EH (cell line): Measurements from ENCODE around the gene ADORA1.

Experiments used
- DNase-seq: peaks from one replicate; pipeline ENCODE4 v3.0.0-alpha.2; 2015; ENCODE audit warnings: low read depth

Gene ADORA1

DNA sequence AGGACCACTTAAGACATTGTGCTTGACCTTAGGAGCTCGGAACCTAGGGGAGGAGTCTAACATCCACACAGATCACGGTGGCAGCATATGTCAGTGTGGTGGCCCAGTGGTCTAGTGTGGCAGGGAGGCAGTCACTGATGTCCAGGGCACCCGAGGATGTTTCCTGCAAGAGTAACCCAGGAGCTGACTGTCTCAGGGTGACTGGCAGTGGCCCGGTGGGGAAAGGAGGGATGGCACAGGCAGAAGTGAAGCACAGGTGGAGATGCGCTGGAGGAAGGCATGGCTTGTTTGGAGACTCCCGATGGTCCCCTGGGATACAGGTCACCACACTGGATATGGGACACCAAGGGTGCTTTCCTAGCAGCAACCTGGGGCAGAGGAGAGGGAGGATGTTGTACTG lies 85.6 kb downstream of the ADORA1 start:
- no peak for DNase-seq

DNA sequence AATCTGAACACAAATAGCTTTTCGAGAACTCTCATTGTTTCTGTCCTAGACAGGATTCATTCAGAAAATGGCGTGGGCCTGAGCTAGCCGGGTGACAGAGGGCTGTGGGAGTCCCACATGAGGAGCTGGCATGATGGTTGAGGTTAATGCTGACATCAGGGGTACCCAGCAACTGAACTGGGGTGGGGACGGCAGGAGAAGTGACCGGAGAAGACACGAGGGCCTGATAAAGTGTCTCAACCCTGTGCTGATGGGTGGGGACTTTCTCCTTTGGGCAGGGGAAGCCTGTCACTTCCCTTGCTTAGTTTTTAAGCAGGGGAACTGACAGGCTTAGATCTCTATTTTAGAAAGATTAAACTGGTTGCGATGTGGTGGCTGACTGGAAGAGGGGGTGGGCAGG lies 87.3 kb downstream of the ADORA1 start:
- no peak for DNase-seq

DNA sequence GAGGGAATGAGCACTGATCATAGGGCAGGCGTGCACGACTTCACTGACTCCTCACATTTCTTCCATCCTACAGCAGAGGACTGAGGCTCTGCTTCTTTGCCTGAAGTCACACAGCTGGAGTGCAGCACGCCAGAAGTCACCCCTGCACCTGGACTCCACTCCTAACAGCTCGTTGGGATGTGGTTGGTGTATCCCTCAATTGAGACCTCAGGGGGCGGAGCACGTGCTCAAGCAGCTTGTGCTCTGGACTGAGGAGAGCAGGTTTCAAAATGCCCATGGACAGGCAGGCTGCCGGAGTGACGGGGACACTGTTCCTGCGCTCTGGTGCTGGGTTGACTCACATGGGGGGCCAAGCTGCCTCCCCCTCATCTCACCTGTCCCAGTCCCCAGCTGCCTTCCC lies 88.0 kb downstream of the ADORA1 start:
- no peak for DNase-seq

DNA sequence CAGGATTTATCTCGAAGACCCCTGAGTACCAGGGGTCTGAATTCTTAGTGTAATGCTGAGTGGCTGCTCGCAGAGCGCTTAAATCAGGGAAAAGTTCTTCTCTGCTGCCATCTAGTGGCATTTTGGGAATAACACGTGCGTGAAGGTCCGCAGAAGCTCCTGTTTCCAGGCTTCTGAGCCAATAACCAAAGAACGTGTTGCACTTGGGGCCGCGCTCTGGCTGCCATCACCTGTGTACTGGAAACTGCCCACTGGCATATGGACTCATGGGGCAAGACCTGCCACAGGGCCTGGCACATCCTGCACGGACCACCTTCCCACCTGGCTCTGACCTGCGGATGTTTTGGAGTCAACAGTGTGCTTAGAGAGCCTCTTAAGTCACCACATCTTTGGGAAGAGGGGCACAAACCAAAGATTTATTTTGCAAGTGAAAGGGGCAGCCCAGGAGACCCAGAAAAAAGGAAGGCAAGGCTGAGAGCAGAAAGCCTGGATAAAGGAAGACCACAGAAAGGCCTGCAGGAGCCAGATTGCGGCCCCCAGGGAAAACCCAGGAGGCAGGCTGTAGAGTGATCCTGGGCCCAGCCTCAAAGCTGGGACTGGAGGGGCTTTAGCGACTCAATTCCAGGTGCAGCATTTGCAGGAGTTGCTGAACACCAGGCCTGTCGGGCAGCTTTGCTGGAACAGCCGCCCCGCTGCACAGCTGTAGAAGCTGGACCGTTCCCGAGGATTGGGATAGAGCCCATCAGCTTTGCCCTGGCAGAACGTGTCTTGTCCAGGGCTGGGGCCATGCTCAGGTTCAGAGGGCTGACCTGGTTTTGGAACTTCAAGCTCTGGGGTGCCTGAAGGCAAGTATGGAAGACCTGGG lies 89.0 kb downstream of the ADORA1 start:
- DNase-seq: peak; percentile 70
